Measurements from ENCODE around the gene ATF7IP2.
"Not testable (repeated sequence)": the region's sequence is repeated elsewhere in the genome, so short reads cannot be mapped to it uniquely, and the experiment has no call there.

DNA sequence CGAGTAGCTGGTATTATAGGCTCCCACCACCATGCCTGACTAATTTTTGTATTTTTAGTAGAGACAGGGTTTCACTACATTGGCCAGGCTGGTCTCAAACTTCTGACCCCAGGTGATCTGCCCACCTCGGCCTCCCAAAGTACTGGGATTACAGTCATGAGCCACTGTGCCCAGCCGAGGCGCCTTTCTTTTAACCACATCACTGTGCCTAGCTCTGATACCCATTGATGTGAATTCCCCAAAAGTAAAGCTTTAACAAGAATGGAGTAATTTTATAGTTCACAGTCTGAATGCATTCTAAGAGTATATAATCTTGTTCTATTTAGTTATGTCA is 23.0 kb upstream of the ATF7IP2 start:
- TF ChIP-seq, protein P1, sequence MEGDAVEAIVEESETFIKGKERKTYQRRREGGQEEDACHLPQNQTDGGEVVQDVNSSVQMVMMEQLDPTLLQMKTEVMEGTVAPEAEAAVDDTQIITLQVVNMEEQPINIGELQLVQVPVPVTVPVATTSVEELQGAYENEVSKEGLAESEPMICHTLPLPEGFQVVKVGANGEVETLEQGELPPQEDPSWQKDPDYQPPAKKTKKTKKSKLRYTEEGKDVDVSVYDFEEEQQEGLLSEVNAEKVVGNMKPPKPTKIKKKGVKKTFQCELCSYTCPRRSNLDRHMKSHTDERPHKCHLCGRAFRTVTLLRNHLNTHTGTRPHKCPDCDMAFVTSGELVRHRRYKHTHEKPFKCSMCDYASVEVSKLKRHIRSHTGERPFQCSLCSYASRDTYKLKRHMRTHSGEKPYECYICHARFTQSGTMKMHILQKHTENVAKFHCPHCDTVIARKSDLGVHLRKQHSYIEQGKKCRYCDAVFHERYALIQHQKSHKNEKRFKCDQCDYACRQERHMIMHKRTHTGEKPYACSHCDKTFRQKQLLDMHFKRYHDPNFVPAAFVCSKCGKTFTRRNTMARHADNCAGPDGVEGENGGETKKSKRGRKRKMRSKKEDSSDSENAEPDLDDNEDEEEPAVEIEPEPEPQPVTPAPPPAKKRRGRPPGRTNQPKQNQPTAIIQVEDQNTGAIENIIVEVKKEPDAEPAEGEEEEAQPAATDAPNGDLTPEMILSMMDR (conservative IDR thresholded peaks at IDR 0.05; ENCODE audit: low read length), result not testable (repeated sequence)
- not testable (repeated sequence) for TF ChIP-seq EZH2phosphoT487 (IDR thresholded peaks at IDR 0.05; ENCODE audit: borderline replicate concordance)

Data from Loucy (cell line).